NCI-H526 treated with DMSO at 0.1 percent for 48 hours (cell line): ENCODE results near the gene LCK.

Experiments
- DNase-seq: peaks from one replicate; lab custom pipeline; 2025; lab: John Stamatoyannopoulos, UW

The LCK gene

GRCh38 chr1:32250893-32251716 lies at the start of gene LCK:
Gene LCK (plus strand): TSS chr1:32251265. CDS start chr1:32274330, 23,065 bp downstream.
- no peak for DNase-seq

GRCh38 chr1:32204943-32205361 lies 46.1 kb upstream of the LCK start:
- DNase-seq, result no peak

- peak; percentile 74 for DNase-seq
These were observed 45.4 kb upstream of the LCK start, which contains the start of gene IQCC for GRCh38 chr1:32205401-32206370. Gene IQCC (plus strand): TSS chr1:32205671. CDS start chr1:32205682, 11 bp downstream.

GRCh38 chr1:32208469-32208868 lies 42.6 kb upstream of the LCK start:
- DNase-seq, result no peak

GRCh38 chr1:32208891-32209328 lies 42.2 kb upstream of the LCK start, which contains the start of gene DCDC2B:
Gene DCDC2B (plus strand): TSS chr1:32209089. CDS start chr1:32209094, 5 bp downstream.
- DNase-seq, result peak; percentile 14

GRCh38 chr1:32215629-32216480 lies 35.2 kb upstream of the LCK start:
- peak; percentile 13 for DNase-seq

GRCh38 chr1:32216566-32216965 lies 34.5 kb upstream of the LCK start:
- DNase-seq, result no peak

- no peak for DNase-seq
These were observed 32.0 kb upstream of the LCK start for GRCh38 chr1:32219022-32219421.

- no peak for DNase-seq
These were observed 30.1 kb upstream of the LCK start for GRCh38 chr1:32220746-32221580.

GRCh38 chr1:32221581-32221979 lies 29.5 kb upstream of the LCK start:
- DNase-seq, result no peak

- peak; percentile 59 for DNase-seq
These were observed 28.9 kb upstream of the LCK start, which contains the start of the genes EIF3I and TMEM234 for GRCh38 chr1:32221980-32222755. Gene EIF3I (plus strand): TSS chr1:32222407. CDS start chr1:32222442, 35 bp downstream. Gene TMEM234 (minus strand): TSS chr1:32222353. CDS start chr1:32222322, 31 bp downstream.

- no peak for DNase-seq
These were observed 27.4 kb upstream of the LCK start for GRCh38 chr1:32223683-32224082.

GRCh38 chr1:32224285-32224684 lies 26.8 kb upstream of the LCK start:
- no peak for DNase-seq

GRCh38 chr1:32228771-32229170 lies 22.3 kb upstream of the LCK start:
- no peak for DNase-seq

- DNase-seq, result no peak
These were observed 19.1 kb upstream of the LCK start for GRCh38 chr1:32231843-32232432.

- no peak for DNase-seq
These were observed 18.3 kb upstream of the LCK start for GRCh38 chr1:32232558-32233304.

- DNase-seq, result peak; percentile 28
These were observed 16.3 kb upstream of the LCK start for GRCh38 chr1:32234792-32235191.

- DNase-seq, result peak; percentile 25
These were observed 11.7 kb upstream of the LCK start for GRCh38 chr1:32239337-32239736.
